GM12878 (cell line): ENCODE data around the gene STEAP1B. TPM values are rescaled to one million over a fixed set of nuclear protein-coding genes. Genes with fewer than 3 reads are reported as not detected.

ENCODE experiments used
- ATAC-seq: fragments of 200-7000 bp; cut with Tn5 transposase; 3 replicates; pipeline ENCODE4 v1.9.1; 2020; ENCODE audit warnings: mild to moderate bottlenecking, moderate library complexity
- BruUV-seq: library from RNA; stranded (reverse); fragments of 400-500 nt; replicated peaks from 2 replicates; lab custom pipeline; 2021; lab: Mats Ljungman, UMichigan
- CTCF ChIA-PET: fragments of 300-600 bp; sonication (Branson Sonifier 250); formaldehyde crosslinking; extraction: SDS; loops from one replicate; lab custom pipeline; 2021; ENCODE audit warnings: inconsistent platforms; lab: Yijun Ruan, JAX
- POLR2A ChIA-PET: fragments of 350-600 bp; formaldehyde crosslinking; extraction: SDS; loops from one replicate; lab custom pipeline; 2021; ENCODE audit warnings: inconsistent platforms; lab: Charles Lee
- RAD21 ChIA-PET: fragments of 300-600 bp; sonication (Branson Sonifier 250); formaldehyde crosslinking; loops from one replicate; lab custom pipeline; 2023; ENCODE audit warnings: antibody characterized with exemption; ENCODE audit not compliant: unreplicated experiment; lab: Charles Lee
- SMC1A ChIA-PET: fragments of 300-600 bp; sonication (Branson Sonifier 250); formaldehyde crosslinking; loops from one replicate; lab custom pipeline; 2023; ENCODE audit not compliant: unreplicated experiment, uncharacterized antibody; lab: Charles Lee
- DNase-seq: peaks from one replicate; pipeline ENCODE4 v3.0.0-alpha.2; 2011; ENCODE audit warnings: low read depth, low spot score
- FAIRE-seq: peaks from 3 replicates; lab custom pipeline; 2011; peaks lifted over from hg19 to GRCh38; lab: Jason Lieb, UNC
- H2AFZ ChIP-seq: 2 replicates; pipeline ENCODE4 v1.6.0; 2011; ENCODE audit warnings: low read depth, low read length, control low read depth; ENCODE audit not compliant: control insufficient read depth
- H3K27ac ChIP-seq: 2 replicates; pipeline ENCODE4 v1.5.1; 2011; ENCODE audit warnings: control low read depth; ENCODE audit not compliant: control insufficient read depth, insufficient read depth
- H3K27me3 ChIP-seq, 2 experiments: replicated peaks in 1 of 2; 2 replicates each; pipeline versions ENCODE4 v1.6.0 to v1.6.1; 2011; ENCODE audit warnings: low read length in 1 of 2; ENCODE audit not compliant: control insufficient read depth in 2 of 2, insufficient read depth in 2 of 2
- H3K36me3 ChIP-seq, 2 experiments: 2 replicates each; pipeline ENCODE4 v1.5.1; 2011; ENCODE audit warnings: low read length in 1 of 2; ENCODE audit not compliant: control insufficient read depth in 2 of 2, insufficient read depth in 2 of 2
- H3K4me1 ChIP-seq: 2 replicates; pipeline ENCODE4 v1.6.1; 2011; ENCODE audit warnings: mild to moderate bottlenecking, low read length, moderate library complexity, mixed read lengths; ENCODE audit not compliant: control insufficient read depth, insufficient read depth
- H3K4me2 ChIP-seq: 2 replicates; pipeline ENCODE4 v1.6.0; 2011; ENCODE audit warnings: control low read depth; ENCODE audit not compliant: control insufficient read depth, insufficient read depth
- H3K4me3 ChIP-seq: fragments of 200-600 bp; sonication (generic); 2 replicates; pipeline ENCODE4 v1.5.1; 2016
- H3K79me2 ChIP-seq: 2 replicates; pipeline ENCODE4 v1.6.0; 2011; ENCODE audit warnings: low read length; ENCODE audit not compliant: control insufficient read depth, insufficient read depth
- H3K9ac ChIP-seq: 2 replicates; pipeline ENCODE4 v1.8.0; 2011; ENCODE audit warnings: low read length, control low read depth, mixed read lengths; ENCODE audit not compliant: control insufficient read depth, insufficient read depth
- H3K9me3 ChIP-seq: replicated peaks from 3 replicates; pipeline ENCODE4 v1.5.1; 2011; ENCODE audit warnings: mild to moderate bottlenecking, low read length; ENCODE audit not compliant: control insufficient read depth, insufficient read depth
- H4K20me1 ChIP-seq: 2 replicates; pipeline ENCODE4 v1.6.0; 2011; ENCODE audit not compliant: control insufficient read depth, insufficient read depth
- CHD1 ChIP-seq: IDR thresholded peaks from 2 replicates; pipeline ENCODE4 v1.6.1; 2012; ENCODE audit warnings: low read depth, low read length, improper control_type of control experiment
- IKZF2 ChIP-seq, 2 experiments: fragments of 450-650 bp; IDR thresholded peaks; 2 replicates each; pipeline ENCODE4 v1.6.1; 2017; ENCODE audit warnings: mild to moderate bottlenecking in 2 of 2, moderate library complexity in 2 of 2
- LARP7 ChIP-seq: fragments of 450-650 bp; IDR thresholded peaks from 2 replicates; pipeline ENCODE4 v1.6.1; 2017; ENCODE audit warnings: mild to moderate bottlenecking
- PKNOX1 ChIP-seq: fragments of 450-650 bp; IDR thresholded peaks from 2 replicates; pipeline ENCODE4 v1.6.1; 2016; ENCODE audit warnings: mild to moderate bottlenecking
- REST ChIP-seq: IDR thresholded peaks from 2 replicates; pipeline ENCODE4 v1.6.1; 2012; ENCODE audit warnings: mild to moderate bottlenecking, low read depth, low read length
- TBL1XR1 ChIP-seq: IDR thresholded peaks from 2 replicates; pipeline ENCODE4 v1.6.1; 2012; ENCODE audit warnings: low read depth, low read length, improper control_type of control experiment
- WGBS: methylation state at CpG from one replicate; pipeline ENCODE4 v1.1.6; 2016; ENCODE audit warnings: low lambda C conversion rate; ENCODE audit not compliant: insufficient replicate concordance, insufficient coverage; ENCODE audit errors: missing lambda C conversion rate; 5-methylcytosine and 5-hydroxymethylcytosine counted together
- in situ Hi-C: fragments of 300-500 bp; cut with MboI; formaldehyde crosslinking; loops from 9 replicates; pipeline ENCODE4 v1.14.3; 2018; ENCODE audit warnings: mixed read lengths
- intact Hi-C: fragments of 100-400 bp; cut with micrococcal nuclease; formaldehyde crosslinking; loops from one replicate; pipeline ENCODE4 v1.14.2; 2022; ENCODE audit not compliant: unreplicated experiment
- polyA plus RNA-seq, 11 experiments: library from polyadenylated mRNA; depleted of rRNA in 4 of 11; unstranded in 6 of 11; stranded (reverse) in 5 of 11; fragments of >200 nt; fragmentation: Nextera tagmentation in 4 of 11; fragmentation: Illumina TruSeq in 1 of 11; extraction: Ambion mirVana in 4 of 11; extraction: Trizol in 1 of 11; gene quantifications; 1 replicate in 1 of 11; 2 replicates in 10 of 11; pipeline versions ENCODE4 v1.2.1 to v1.2.3, GENCODE V29; 2011 to 2016; ENCODE audit warnings: inconsistent platforms in 2 of 11, missing spikeins in 2 of 11, low read depth in 1 of 11
- total RNA-seq, 4 experiments: library from RNA; depleted of rRNA in 3 of 4; stranded (reverse); fragments of >200 nt in 3 of 4; fragmentation: Illumina TruSeq in 1 of 4; extraction: Trizol in 1 of 4; gene quantifications; 2 replicates each; pipeline versions ENCODE4 v1.2.1 to v1.2.3, GENCODE V29; 2013 to 2021

The STEAP1B gene
- total and polyA plus RNA-seq, 10 of the 15 experiments (the other 5 are each of a cell fraction or from before 2014, with no cell fraction given), result 0.14 TPM; not detected in 9

- TF ChIP-seq REST, result no peak
Measured at GRCh38 chr7:22373911-22374310, 126.1 kb downstream of the STEAP1B start (continued).

GRCh38 chr7:22373388-22373787, 126.6 kb downstream of the STEAP1B start:
- H3K4me1 ChIP-seq, result peaks cover 11% of the 10 kb centered on the region; the same call in 1 of the 2 replicates
- no peaks in the 10 kb centered on the region; a peak in 1 of 4 replicates for H3K27me3 ChIP-seq
- H4K20me1 ChIP-seq, result no peaks in the 10 kb centered on the region
- H3K27ac ChIP-seq, result no peak overlapping the region
- TF ChIP-seq IKZF2 (IDR thresholded peaks at IDR 0.05) (no peak), TBL1XR1 (no peak), PKNOX1 (no peak), CHD1 (no peak), LARP7 (no peak)
- WGBS, result 0% methylated on average over 3 of the region's 3 CpGs
- no peaks in the 10 kb centered on the region for H3K79me2 ChIP-seq
- ATAC-seq (no peak), FAIRE-seq (no peak), DNase-seq (no peak)
- no peak overlapping the region; the same call in 1 of the 2 replicates for H2AFZ ChIP-seq
- ChIA-PET CTCF (interaction anchor here (0.6 kb wide), 1 partner anchor 82 kb away, joined by 3 read pairs; no protein-coding TSS in a partner anchor), RAD21 (no interaction called here), POLR2A (no interaction called here), SMC1A (interaction anchor here (1.2 to 1.4 kb wide), 3 partner anchors 11 to 27 kb away, joined by 3 to 5 read pairs (median 3); no protein-coding TSS in a partner anchor)
- H3K4me2 ChIP-seq, result no peak overlapping the region
- no TSS peak for BruUV-seq
- H3K4me3 ChIP-seq, result no peak overlapping the region
- no peaks in the 10 kb centered on the region for H3K36me3 ChIP-seq
- in situ Hi-C loops (no loop called here), intact Hi-C loops (no loop called here)
- H3K9me3 ChIP-seq, result no peaks in the 10 kb centered on the region
- no peak overlapping the region for H3K9ac ChIP-seq
